Nephron (organoid): ENCODE results near the gene RNF207.
A peak's percentile ranks its signal among the peaks of the same experiment; 100 is the strongest.

Experiments
- H3K27ac Mint-ChIP-seq, 3 experiments: 2 replicates each; pipeline ENCODE4 v1.8.0; 2020; ENCODE audit warnings: mixed read lengths in 3 of 3, mild to moderate bottlenecking in 2 of 3, moderate library complexity in 1 of 3
- H3K27me3 Mint-ChIP-seq: 2 replicates; pipeline ENCODE4 v1.8.0; 2021; ENCODE audit warnings: low read depth, mild to moderate bottlenecking, moderate library complexity, mixed read lengths
- H3K36me3 Mint-ChIP-seq: 2 replicates; pipeline ENCODE4 v1.8.0; 2020; ENCODE audit warnings: low read depth, mixed read lengths
- H3K4me1 Mint-ChIP-seq: 2 replicates; pipeline ENCODE4 v1.8.0; 2020; ENCODE audit warnings: mixed read lengths
- H3K4me3 Mint-ChIP-seq, 3 experiments: 2 replicates each; pipeline ENCODE4 v1.8.0; 2020; ENCODE audit warnings: mild to moderate bottlenecking in 3 of 3, mixed read lengths in 3 of 3, moderate library complexity in 2 of 3
- H3K9me3 Mint-ChIP-seq: 2 replicates; pipeline ENCODE4 v1.8.0; 2020; ENCODE audit warnings: mixed read lengths
- TF ChIP-seq, protein P1 (sequence below), 3 experiments: fragments of 200-600 bp; sonication (generic); IDR thresholded peaks; one replicate each; pipeline ENCODE4 v1.5.0; 2021; ENCODE audit warnings: antibody characterized with exemption in 3 of 3; ENCODE audit not compliant: unreplicated experiment in 3 of 3

RNF207 gene, protein sequence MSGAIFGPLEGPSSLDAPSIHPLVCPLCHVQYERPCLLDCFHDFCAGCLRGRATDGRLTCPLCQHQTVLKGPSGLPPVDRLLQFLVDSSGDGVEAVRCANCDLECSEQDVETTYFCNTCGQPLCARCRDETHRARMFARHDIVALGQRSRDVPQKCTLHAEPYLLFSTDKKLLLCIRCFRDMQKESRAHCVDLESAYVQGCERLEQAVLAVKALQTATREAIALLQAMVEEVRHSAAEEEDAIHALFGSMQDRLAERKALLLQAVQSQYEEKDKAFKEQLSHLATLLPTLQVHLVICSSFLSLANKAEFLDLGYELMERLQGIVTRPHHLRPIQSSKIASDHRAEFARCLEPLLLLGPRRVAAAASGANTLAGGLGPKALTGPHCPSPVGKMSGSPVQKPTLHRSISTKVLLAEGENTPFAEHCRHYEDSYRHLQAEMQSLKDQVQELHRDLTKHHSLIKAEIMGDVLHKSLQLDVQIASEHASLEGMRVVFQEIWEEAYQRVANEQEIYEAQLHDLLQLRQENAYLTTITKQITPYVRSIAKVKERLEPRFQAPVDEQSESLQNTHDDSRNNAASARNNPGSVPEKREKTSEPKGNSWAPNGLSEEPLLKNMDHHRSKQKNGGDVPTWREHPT

DNA sequence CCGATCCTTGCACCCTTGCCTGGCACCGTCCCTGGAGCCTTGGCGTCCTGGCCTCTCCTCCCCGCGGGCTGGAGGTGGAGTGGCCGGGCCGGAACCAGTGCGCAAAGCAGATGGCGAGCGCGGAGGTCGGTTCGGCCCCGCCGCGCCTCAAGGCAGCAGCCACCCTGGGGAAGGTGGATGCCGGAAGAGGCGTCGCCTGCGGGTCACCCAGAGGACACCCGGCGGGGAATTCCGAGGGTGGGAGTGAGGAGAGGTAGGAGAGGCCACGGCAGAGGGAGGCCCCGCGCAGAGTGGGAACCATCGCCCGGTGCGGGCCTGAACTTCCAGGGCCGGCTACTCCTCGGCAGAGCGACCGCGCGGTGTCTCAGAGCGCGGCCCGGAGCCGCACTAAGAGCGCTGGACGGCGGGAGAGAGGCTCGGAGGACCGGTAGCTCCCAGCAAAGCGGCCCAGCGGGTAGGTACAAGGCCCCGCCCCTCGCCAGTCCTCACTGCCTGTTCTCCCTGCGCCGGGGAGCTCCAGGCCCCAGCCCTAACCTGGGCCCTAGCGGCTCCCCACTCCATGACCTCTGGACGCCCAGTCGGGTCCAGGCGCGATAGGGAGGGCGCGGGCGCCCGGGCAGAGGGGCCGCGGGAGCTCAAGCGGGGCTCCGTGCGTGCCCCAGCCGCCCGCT lies at the start of gene RNF207:
TSS of gene RNF207 (plus strand) at position 271 of the 671 bp plus-strand sequence. CDS start 417 bp downstream, outside the sequence.
- Mint-ChIP-seq H3K4me3 (peak within 1 kb of the TSS; percentile 75 to 87 (median 86)), H3K27me3 (peaks cover 9% of the 10 kb centered on the region), H3K36me3 (no peaks in the 10 kb centered on the region), H3K4me1 (peaks cover 14% of the 10 kb centered on the region), H3K9me3 (no peaks in the 10 kb centered on the region), H3K27ac (peak within 1 kb of the TSS; percentile 79 to 94 (median 82))
- TF ChIP-seq, protein P1, sequence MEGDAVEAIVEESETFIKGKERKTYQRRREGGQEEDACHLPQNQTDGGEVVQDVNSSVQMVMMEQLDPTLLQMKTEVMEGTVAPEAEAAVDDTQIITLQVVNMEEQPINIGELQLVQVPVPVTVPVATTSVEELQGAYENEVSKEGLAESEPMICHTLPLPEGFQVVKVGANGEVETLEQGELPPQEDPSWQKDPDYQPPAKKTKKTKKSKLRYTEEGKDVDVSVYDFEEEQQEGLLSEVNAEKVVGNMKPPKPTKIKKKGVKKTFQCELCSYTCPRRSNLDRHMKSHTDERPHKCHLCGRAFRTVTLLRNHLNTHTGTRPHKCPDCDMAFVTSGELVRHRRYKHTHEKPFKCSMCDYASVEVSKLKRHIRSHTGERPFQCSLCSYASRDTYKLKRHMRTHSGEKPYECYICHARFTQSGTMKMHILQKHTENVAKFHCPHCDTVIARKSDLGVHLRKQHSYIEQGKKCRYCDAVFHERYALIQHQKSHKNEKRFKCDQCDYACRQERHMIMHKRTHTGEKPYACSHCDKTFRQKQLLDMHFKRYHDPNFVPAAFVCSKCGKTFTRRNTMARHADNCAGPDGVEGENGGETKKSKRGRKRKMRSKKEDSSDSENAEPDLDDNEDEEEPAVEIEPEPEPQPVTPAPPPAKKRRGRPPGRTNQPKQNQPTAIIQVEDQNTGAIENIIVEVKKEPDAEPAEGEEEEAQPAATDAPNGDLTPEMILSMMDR (IDR thresholded peaks at IDR 0.05; ENCODE audit: unreplicated experiment in 3 of 3) = no peak

DNA sequence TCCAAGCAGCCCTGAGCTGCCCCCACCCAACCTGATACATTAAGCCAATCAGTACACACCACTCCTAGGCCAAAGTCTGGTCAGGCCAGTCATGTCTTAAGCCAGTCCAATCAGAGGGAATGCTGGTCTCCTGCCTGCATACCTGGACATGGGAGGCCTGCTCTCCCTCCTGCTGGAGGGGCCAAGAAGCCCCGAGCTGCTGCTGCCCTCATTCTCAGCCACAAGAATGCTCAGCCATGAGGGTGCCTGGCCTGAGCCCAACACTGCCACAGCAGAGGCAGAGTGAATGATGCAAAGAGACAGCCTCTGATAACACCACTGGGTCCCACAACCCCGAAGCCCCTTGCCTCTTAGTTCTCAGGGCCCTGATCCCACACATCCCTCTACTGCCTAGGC lies 48.8 kb upstream of the RNF207 start:
- H3K27me3 Mint-ChIP-seq = peaks cover 41% of the 10 kb centered on the region
- no peaks in the 10 kb centered on the region for H3K36me3 Mint-ChIP-seq
- no peak overlapping the region for H3K27ac Mint-ChIP-seq
- no peaks in the 10 kb centered on the region for H3K4me1 Mint-ChIP-seq
- TF ChIP-seq, protein P1 (IDR thresholded peaks at IDR 0.05; ENCODE audit: unreplicated experiment in 3 of 3) = no peak
- no peaks in the 10 kb centered on the region for H3K9me3 Mint-ChIP-seq
- H3K4me3 Mint-ChIP-seq = no peak overlapping the region

DNA sequence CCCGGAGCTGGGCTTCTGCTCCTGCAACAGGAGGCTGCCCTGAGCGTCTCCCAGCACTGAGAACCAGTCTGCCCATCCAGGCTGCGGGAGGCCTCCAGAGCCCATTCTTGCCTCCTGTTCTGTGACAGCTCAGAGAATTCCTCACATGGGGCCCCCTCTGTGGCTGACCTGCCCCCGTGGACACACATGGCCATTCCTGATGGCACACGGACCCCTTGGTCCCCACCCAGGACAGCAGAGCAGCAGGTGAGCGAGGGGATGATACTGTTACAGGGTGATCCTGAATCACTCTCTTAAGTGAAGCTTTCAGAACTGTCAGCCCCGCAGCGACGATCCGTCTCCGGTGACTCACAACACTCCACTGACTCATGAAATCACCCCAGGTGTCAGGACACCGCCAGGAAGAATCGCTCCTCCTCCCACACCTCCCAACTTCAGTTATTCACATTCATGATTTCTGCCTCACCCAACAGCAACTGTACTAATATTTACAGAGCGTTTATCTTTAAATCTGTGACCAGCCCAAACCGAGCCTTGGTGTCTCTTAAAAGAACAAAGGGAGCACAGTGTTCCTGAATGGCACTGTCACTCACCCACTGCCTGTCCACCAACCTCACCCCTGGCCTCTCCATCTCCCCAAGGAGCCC lies 48.3 kb upstream of the RNF207 start:
- H3K4me3 Mint-ChIP-seq = no peak overlapping the region
- H3K4me1 Mint-ChIP-seq = no peaks in the 10 kb centered on the region
- no peaks in the 10 kb centered on the region for H3K9me3 Mint-ChIP-seq
- TF ChIP-seq, protein P1 (IDR thresholded peaks at IDR 0.05; ENCODE audit: unreplicated experiment in 3 of 3) = no peak
- no peaks in the 10 kb centered on the region for H3K36me3 Mint-ChIP-seq
- H3K27ac Mint-ChIP-seq = no peak overlapping the region
- peaks cover 35% of the 10 kb centered on the region for H3K27me3 Mint-ChIP-seq

DNA sequence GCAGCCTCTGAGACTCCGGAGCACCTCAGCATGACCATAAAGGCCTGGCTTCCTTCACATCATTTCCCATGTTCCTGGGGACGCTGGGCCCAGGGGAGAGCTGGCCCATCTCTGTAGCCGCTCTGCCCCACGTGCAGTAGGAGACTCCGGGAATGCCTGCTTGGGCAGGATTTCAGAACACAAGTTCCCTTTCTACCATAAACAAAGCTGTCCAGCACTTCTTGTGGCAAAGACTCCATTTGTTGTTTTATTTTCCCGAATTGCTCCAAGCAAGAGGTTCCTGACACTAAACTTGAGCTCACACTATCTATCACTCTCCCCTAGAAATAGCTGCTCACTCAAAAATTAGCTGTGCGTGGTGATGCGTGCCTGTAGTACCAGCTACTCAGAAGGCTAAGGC lies 47.7 kb upstream of the RNF207 start:
- no peak overlapping the region for H3K4me3 Mint-ChIP-seq
- H3K36me3 Mint-ChIP-seq = no peaks in the 10 kb centered on the region
- peaks cover 35% of the 10 kb centered on the region for H3K27me3 Mint-ChIP-seq
- H3K4me1 Mint-ChIP-seq = no peaks in the 10 kb centered on the region
- H3K27ac Mint-ChIP-seq = no peak overlapping the region
- TF ChIP-seq, protein P1 (IDR thresholded peaks at IDR 0.05; ENCODE audit: unreplicated experiment in 3 of 3) = no peak
- H3K9me3 Mint-ChIP-seq = no peaks in the 10 kb centered on the region

DNA sequence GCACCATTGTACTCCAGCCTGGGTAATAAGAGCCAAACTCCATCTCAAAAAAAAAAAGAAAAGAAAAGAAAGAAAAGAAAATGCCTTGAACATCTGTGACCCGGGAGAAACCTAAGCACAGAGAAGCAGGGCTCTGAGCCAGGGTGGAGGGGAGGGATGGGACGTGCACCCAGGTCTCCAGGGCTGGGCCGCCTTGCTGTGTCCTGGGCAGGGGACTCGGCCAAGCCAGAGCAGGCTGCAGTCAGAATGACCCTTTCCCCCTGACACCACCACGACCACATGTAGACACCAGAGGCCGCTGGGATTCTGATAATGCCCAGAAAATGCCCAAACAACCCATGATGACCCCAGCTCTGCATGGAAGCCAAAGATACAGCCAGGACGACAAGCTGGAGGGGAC lies 43.6 kb upstream of the RNF207 start:
- H3K9me3 Mint-ChIP-seq = no peaks in the 10 kb centered on the region
- no peaks in the 10 kb centered on the region for H3K36me3 Mint-ChIP-seq
- H3K27me3 Mint-ChIP-seq = peaks cover 59% of the 10 kb centered on the region
- H3K4me3 Mint-ChIP-seq = no peak overlapping the region
- no peaks in the 10 kb centered on the region for H3K4me1 Mint-ChIP-seq
- TF ChIP-seq, protein P1 (IDR thresholded peaks at IDR 0.05; ENCODE audit: unreplicated experiment in 3 of 3) = no peak
- H3K27ac Mint-ChIP-seq = no peak overlapping the region
